ENCODE measurements around the gene PRICKLE2.

Gene PRICKLE2

DNA sequence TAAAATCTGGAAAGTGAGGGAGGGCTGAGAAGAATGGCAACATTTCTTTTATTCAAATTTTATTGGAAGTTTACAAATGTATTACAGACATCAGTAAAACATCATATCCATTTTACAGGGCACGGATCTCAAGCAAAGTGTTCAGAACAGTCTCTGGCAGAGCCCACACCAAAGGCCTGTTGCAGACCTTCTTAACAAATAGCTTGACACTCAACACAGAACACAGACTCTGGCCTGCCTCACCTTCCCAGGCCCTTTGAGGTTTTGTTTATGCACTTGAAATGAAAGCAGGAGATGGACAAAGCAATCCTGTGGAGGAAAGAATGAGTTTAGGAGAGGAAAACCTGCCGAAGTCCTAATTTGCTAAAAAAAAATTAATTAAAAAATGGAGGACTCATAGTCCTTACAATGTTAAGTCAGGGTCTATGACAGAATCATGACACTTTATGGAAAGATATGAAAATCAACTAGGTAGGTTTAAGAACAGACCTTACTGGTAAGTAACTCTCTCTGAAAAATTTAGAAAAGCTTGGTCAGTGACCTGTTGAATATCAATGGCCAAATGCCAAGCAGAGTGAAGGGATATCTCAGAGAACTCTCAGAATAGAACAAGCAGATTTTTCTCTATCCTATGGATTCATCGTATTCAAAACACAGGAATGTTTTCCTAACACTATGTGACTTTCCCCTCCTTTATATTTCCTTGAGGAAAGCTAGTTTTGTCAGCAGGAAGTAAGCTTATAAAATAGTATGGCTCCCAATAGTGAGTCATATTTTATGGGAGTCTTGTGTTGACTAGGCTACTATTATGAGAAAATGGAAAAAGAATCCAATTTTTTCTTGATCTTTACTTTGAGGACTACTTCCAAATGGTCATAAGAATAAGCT, 131.2 kb downstream of the PRICKLE2 start:
- no peak for DNase-seq

DNA sequence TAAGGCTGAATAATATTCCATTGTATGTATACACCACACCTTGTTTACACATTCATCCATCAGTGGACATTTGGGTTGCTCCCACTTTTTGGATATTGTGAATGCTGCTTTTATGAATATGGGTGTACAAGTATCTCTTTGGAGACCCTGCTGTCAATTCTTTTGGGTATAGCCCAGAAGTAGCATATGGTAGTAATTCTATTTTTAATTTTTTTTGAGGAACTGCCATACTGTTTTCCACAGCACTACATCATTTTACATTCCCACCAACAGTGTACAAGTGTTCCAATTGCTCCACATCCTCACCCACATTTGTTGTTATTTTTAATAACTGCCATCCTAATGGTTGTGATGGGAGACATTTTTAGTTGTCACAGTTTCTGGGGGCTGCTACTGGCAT, 132.1 kb downstream of the PRICKLE2 start:
- DNase-seq: no peak

- no peak for DNase-seq
Observed at GRCh38 chr3:64091501-64091900, 133.8 kb downstream of the PRICKLE2 start.

GRCh38 chr3:64089386-64089785, 135.9 kb downstream of the PRICKLE2 start:
- DNase-seq: peak; percentile 85

DNA sequence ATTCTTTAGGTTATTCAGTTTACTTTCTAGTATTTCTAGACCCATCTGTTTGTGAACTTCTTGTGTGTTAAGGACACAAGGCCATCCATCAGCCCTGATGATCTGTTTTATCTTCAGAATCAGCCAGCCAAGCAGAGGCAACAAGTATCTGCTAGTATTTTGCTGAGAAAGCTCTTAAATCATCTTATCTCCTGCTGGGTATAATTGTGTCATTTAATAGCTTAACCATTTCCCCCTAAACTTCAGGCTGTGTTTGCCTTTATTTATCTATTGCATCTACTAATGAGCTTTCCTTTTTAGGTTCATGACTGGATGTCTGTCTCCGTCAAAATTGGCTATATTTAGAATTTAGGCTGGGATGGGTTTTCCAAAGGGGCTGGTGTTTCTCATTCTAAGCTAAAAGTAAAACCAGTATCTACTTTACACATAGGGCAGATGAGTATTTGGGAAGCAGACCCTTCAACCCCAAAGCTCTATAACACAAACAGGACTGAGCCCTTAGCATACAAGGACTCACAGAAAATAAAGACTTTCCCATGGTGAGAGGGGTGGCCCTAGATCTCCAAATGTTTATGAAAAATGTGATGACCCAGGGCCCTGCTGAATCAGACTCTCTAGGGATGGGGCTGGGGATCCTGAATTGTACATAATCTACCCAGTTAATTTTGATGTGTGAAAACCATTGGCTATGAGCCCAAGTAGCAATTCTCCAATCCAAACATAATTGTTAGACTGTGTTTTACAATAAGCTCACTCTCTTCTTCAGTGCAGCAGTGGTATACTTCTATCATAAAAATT, 136.7 kb downstream of the PRICKLE2 start:
- no peak for DNase-seq

DNA sequence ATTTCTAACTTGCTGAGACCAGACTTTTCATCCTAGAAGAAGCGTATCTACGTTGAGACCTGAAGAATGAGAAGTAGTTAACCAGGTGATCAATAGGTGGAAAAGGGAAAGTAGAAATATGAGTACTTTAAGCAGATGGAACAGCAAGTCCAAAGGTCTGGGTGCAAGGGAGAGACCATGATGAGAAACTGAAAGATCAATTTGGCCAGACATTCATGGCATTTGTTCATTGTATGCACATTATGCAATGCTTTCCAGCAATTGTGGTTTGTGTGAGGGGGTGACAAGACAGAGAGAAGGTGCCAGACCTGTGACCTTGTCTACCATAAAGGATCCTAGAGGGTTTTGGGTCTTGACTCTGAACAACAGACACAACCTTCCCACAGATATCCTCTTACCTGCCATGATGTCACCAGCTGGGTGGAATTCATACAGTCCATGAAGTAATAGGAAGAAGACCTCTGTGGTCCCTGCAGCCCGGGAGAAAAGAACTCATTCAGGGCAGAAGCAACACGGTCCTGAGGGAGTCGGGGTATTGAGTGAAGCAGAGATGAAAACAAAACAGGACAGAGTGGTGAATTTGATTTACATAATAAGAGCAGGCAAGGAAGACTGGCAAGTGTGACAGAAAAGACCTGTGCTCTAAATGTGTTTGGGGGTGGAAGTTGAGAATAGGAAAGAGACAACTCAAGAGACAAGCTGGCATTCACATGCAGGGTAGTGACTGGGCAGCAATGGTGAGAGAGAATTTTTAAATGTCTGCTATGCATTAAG, 138.6 kb downstream of the PRICKLE2 start:
- no peak for DNase-seq

DNA sequence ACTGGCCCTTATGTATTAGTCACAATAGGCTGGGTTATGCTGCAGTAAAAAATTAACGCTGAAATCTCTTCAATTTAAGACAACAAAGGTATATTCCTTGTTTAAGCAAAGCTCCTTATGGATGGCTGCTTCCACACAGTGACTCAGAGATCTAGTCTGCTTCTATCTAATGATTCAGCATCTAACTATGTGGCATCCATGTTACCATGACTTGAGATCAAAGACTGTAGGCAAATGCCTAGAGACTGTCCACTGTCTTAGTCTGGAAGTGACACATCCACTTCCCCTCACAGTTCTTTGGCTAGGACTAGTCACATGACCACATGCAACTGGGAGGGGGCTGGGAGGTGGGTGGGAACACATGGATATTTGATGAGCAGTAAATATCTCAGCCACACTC, 140.6 kb downstream of the PRICKLE2 start:
- peak; percentile 91 for DNase-seq

- no peak for DNase-seq
Observed at GRCh38 chr3:64083575-64083974, 141.7 kb downstream of the PRICKLE2 start.

DNA sequence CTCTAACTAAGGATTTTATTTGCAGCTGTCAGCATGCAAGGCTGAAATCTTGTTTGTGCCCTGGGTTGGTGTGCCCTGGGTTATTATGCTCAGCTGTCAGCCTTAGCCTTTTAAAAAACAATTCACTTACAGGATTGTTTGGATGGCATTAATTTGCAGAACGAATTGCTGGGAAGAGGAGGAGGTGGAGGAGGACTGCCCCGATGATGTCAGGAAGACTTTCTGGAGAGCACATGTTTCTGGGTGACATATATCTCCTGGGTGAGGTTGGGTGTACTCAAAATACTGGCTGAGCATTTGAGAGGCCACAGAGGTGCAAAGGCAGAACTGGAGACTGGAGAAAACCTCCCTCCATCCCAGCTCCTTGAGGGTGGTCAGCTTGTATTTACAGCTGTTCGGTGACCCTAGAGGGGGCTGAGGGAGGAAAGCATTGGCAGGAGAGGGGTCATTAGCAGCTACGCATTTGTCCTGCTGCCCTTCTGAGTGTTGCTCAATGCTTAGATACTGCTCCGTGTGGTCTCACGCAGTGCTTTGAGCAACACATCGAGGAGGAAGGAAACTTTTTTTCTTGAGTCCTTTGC, 142.2 kb downstream of the PRICKLE2 start:
- DNase-seq: no peak

DNA sequence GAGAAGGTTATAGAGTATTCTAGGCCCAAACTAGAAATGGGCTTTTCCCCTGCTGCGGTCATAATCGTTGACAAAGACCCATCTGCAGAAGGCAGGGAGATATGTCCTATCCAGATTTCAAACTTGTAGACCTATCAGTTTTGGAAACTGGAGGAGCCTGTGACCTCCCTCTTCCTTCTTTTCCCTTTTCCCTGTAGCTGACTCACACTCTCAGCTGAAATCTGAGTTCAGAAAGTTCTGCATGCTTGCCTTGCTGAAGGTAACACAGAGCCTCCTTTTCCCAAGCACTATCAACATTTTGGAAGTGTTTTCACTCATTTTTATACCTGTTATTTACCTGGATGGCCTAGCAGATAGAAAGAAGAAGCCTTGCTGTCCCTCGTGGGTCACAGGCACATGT, 142.9 kb downstream of the PRICKLE2 start:
- DNase-seq: no peak

DNA sequence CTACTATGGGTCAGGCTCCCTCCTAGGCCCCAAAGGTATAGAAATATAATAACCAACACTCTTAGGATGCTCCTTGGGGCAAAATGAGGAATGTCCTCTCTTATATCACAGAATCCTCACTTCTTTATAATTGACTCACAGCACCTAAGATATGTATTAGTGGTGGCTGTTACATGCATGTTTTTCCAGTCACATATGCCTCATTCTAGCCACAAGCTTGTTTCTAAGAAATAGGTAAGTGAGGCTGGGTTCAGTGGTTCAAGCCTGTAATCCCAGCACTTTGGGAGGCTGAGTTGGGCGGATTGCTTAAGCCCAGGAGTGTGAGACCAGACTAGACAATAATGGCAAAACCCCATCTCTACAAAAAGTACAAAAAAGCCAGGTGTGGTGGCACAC, 144.0 kb downstream of the PRICKLE2 start:
- DNase-seq: no peak

DNA sequence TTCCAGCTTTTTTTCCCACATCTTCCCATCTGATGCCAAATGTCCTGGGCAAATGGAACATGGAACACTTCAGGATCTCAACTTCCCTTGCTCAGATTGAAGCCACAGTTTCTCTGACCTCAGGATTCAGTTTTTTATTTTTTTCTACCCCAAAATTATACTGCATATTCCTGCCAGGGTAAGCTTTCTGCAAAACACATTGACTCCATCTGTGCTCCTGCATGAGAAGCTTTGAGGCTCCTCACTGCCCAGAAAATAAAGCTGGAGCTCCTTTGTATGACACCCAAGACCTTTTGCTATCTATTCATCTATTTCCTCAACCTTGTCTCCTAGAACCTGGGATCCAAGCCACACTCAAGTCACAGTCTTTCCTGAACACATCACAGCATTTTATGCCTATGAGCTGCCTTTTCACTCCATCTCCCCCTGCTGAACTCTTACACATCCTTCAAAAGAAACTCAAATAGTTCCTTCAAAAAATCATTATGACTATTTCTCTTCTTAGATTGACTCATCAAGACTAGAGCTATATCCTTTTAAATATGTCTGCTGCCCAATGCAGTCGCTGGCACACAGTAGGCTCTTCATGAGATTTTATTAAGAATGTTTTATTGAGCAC, 144.5 kb downstream of the PRICKLE2 start:
- no peak for DNase-seq

- DNase-seq: no peak
Observed at GRCh38 chr3:64079369-64080150, 145.7 kb downstream of the PRICKLE2 start.

GRCh38 chr3:64078966-64079365, 146.3 kb downstream of the PRICKLE2 start:
- no peak for DNase-seq

- DNase-seq: no peak
Observed at GRCh38 chr3:64074895-64075679, 150.2 kb downstream of the PRICKLE2 start.

DNA sequence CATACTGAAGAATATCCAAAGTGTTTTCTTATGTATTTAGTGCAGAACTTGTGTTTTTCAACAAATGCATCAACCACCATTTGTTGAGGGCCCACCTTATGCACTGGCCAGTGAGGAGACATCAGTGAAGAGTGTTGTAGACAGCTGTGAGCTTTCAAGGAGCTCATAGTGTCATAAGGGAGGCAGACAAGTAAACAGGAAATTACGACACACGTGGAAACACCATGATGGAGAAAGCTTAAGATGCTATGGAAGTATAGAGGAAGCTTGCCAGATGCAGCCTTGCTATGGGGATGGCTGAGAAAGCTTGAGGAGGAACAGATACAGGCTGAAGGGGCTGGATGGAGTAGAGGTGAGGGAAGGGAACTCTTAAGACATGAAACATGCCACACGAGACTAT, 151.2 kb downstream of the PRICKLE2 start:
- DNase-seq: no peak

GRCh38 chr3:64073158-64073761, 152.0 kb downstream of the PRICKLE2 start:
- DNase-seq: no peak

- no peak for DNase-seq
Observed at GRCh38 chr3:64072126-64072525, 153.1 kb downstream of the PRICKLE2 start.

GRCh38 chr3:64070704-64071103, 154.6 kb downstream of the PRICKLE2 start:
- DNase-seq: no peak

Measured in islet precursor cell (in vitro differentiated cells).